KBM-7 (cell line): ENCODE measurements around the gene PDX1.

Experiments used
- DNase-seq: peaks from one replicate; pipeline ENCODE4 v3.0.0-alpha.2; 2015
- in situ Hi-C: fragments of 300-500 bp; cut with MboI; formaldehyde crosslinking; loops from 2 replicates; pipeline ENCODE4 v1.14.3; 2020; ENCODE audit warnings: low sequenced_read_pairs, low pct_unique_long_range_greater_than_20kb, mixed read lengths

PDX1 gene

DNA sequence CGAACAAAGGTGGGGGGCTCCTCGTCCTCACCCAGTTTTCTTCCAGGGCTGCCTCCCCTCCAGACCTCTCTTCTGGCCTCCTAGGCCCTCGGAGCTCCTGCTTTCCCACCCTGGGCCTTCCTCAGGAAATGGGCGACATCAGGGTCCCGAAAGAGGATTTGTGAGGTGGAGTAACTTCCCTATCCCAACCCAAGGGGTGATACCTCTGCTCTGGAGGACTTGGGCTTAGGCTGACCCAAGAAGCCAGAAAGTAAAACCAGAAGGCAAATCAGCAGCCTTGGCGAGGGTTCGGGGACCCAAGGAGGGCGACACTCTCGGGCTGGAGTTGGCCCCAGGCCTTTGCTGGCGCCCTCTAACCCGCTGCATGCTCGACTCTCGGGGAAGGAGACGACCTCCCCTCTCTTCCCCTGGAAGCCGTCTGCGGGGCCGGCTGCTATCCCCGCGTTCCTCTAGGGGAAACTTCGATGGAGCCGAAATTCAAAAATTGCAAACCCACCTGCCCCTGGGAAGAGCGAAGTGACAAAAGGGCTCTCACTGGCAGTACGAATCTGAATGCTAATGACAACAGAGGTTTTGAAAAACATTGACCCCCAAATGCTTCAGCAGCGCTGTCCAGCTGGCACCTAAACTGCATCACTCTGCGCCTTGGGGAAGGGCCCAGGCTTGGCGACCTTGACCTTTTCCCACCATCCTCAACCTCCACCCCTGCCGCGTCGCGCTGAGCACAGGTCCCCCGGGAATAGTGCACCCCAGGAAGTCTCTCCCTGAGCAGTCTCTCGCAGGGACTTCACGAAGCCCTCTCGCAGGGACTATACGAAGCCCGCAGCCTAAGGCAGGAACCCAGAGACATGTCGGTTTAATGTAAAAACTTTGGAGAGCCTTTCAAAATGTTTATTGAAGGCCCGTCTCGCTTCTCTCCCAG is 2.4 kb downstream of the PDX1 start:
- no peak for DNase-seq

DNA sequence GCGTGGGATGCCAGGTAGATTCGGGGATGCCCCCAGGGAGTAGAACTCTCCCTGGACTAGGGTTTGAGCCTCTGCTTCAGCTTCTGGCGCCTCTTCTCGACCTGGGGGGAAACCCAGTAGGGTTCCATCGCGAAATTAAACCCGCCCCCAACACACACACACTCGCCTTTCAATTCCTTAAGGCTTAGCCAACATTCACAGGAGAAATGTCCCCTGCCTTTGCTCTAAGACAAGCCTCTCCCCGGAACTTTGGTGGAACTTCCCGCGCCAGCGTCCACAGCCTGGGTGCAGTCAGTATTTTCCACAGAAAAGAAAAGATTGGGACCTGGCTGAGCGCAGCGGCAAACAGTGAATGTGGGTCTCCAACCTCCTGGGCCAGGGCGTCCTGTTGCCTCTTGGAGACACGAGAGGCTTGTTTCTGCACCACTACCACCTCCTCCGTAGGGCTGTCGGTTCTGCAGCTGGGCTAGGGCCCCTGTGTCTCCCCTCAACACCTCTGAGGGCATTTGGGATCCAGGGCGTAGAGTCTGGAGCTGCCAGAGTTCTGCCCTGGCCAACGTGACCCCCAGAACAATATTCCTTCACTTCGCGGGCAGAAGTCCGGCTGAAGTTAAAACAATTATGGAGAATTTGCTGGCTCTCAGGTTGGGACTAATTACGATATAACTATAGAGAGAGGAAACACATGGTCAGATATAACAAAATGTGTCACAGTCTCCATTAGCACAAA is 3.2 kb downstream of the PDX1 start:
- no peak for DNase-seq

More for the DNA sequence above, 2.4 kb downstream of the PDX1 start:
- in situ Hi-C loops: no loop called here

DNA sequence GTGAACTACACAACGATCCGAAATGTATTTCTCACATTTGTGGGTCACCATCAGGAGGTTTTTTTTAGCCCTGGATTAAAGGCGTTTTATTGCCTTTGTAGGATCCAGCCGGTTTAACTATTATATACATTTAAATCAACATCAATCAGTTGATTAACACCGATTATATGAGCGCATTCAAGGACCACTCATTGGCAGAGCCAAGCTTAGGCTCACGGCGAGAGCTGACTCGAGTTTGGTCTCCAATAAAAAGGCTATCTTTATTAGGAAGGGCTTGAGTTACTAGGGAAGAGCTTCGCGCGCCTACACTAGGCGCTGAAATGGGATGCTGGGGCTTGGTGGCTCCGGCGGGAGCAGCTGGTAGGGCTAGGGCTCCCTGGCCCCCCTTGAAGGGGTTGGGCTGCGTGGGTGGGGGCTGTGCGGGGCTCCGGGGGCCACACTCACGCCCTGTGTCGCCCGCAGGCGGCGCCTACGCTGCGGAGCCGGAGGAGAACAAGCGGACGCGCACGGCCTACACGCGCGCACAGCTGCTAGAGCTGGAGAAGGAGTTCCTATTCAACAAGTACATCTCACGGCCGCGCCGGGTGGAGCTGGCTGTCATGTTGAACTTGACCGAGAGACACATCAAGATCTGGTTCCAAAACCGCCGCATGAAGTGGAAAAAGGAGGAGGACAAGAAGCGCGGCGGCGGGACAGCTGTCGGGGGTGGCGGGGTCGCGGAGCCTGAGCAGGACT is 4.2 kb downstream of the PDX1 start:
- no peak for DNase-seq
- in situ Hi-C loops: no loop called here

More for the DNA sequence above, 3.2 kb downstream of the PDX1 start:
- in situ Hi-C loops: no loop called here

DNA sequence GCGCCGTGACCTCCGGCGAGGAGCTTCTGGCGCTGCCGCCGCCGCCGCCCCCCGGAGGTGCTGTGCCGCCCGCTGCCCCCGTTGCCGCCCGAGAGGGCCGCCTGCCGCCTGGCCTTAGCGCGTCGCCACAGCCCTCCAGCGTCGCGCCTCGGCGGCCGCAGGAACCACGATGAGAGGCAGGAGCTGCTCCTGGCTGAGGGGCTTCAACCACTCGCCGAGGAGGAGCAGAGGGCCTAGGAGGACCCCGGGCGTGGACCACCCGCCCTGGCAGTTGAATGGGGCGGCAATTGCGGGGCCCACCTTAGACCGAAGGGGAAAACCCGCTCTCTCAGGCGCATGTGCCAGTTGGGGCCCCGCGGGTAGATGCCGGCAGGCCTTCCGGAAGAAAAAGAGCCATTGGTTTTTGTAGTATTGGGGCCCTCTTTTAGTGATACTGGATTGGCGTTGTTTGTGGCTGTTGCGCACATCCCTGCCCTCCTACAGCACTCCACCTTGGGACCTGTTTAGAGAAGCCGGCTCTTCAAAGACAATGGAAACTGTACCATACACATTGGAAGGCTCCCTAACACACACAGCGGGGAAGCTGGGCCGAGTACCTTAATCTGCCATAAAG is 4.8 kb downstream of the PDX1 start:
- in situ Hi-C loops: no loop called here
- no peak for DNase-seq

DNA sequence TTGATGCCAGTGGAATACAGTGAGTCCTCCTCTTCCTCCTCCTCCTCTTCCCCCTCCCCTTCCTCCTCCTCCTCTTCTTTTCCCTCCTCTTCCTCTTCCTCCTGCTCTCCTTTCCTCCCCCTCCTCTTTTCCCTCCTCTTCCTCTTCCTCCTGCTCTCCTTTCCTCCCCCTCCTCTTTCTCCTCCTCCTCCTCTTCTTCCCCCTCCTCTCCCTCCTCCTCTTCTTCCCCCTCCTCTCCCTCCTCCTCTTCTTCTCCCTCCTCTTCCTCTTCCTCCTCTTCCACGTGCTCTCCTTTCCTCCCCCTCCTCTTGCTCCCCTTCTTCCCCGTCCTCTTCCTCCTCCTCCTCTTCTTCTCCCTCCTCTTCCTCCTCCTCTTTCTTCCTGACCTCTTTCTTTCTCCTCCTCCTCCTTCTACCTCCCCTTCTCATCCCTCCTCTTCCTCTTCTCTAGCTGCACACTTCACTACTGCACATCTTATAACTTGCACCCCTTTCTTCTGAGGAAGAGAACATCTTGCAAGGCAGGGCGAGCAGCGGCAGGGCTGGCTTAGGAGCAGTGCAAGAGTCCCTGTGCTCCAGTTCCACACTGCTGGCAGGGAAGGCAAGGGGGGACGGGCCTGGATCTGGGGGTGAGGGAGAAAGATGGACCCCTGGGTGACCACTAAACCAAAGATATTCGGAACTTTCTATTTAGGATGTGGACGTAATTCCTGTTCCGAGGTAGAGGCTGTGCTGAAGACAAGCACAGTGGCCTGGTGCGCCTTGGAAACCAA is 5.6 kb downstream of the PDX1 start:
- in situ Hi-C loops: no loop called here
- no peak for DNase-seq

DNA sequence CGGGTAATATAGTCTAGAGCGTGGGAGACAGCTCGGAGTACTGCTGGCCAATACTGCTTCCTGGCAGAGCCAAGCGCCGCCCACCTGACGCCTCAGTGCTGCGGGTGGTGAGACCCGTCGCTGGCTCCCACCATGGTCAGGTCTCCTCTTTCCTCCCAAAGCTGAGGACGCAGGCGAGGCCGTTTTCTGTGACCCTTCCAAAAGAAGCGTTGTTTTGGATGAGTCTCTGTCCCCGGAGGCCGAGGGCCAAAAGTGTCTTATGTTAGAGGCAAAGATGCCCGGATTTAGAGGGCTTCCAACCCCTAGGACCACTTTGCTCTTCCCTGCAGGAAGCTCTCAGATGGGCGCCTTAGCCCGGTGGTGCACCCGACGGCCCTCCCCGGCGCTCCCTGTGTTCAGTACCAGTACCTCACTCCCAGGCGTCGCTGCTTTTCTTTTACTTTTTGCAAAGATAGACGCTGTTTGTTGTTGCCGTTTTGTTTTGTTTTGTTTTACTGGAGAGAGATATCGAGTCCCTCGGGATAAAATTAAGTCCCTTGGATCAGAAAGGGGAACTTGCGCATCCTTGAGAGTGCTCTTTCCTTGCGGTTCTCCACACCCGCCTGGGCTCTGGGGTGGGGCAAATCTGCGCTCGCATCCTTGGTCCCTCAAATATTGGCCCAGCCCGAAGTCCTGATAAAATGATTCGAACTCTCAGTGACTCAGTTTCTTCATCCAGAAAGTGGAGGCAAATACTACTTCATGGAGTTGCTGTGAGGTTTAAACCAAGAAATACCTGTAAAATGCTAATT is 7.0 kb downstream of the PDX1 start:
- DNase-seq: no peak
- in situ Hi-C loops: no loop called here

DNA sequence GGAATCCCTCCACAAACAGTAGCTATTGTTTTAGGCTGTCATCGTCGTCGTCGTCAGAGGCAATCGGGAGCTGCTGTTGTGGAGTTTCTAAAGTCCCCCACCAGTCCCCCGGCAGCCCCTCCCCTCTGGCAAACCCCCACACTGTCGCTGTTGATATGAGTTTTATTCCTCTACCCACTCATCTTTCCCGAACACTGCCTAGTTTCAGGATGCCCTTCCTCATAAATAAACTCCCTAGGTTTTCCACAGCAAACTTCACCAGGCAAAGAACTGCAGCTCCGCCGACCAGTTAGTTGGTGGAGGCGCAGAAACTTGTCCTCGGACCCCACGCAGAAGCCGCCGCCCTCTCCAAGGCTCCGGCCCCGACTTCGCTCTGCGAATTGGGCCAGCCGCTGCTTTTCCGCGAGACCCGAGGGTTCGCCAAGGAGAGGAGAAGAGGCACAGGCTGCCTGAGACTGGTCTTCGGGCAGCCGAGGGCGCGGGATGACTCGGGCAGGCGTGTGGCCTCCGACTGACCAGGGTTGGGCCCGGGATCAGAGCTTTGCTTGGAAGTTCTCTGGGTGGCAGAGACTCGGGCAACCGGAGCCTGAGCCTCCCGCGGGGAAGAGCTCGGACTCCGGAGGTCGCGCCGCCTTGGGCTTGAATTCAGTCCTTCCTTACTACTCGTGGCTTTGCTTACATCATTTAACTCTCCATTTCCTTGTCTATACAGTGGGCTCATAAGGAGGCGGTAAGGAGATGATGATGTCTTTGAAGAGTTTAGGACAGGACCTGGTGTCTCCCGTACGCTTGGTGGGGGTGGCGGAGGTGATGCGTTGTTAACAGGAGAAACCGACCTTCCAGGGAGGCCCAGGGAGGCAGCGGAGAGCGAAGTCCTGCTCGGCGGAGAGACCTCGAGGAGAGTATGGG is 7.9 kb downstream of the PDX1 start:
- no peak for DNase-seq
- in situ Hi-C loops: no loop called here

DNA sequence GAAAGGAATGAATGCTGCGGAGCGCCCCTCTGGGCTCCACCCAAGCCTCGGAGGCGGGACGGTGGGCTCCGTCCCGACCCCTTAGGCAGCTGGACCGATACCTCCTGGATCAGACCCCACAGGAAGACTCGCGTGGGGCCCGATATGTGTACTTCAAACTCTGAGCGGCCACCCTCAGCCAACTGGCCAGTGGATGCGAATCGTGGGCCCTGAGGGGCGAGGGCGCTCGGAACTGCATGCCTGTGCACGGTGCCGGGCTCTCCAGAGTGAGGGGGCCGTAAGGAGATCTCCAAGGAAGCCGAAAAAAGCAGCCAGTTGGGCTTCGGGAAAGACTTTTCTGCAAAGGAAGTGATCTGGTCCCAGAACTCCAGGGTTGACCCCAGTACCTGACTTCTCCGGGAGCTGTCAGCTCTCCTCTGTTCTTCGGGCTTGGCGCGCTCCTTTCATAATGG is 8.6 kb downstream of the PDX1 start:
- no peak for DNase-seq

DNA sequence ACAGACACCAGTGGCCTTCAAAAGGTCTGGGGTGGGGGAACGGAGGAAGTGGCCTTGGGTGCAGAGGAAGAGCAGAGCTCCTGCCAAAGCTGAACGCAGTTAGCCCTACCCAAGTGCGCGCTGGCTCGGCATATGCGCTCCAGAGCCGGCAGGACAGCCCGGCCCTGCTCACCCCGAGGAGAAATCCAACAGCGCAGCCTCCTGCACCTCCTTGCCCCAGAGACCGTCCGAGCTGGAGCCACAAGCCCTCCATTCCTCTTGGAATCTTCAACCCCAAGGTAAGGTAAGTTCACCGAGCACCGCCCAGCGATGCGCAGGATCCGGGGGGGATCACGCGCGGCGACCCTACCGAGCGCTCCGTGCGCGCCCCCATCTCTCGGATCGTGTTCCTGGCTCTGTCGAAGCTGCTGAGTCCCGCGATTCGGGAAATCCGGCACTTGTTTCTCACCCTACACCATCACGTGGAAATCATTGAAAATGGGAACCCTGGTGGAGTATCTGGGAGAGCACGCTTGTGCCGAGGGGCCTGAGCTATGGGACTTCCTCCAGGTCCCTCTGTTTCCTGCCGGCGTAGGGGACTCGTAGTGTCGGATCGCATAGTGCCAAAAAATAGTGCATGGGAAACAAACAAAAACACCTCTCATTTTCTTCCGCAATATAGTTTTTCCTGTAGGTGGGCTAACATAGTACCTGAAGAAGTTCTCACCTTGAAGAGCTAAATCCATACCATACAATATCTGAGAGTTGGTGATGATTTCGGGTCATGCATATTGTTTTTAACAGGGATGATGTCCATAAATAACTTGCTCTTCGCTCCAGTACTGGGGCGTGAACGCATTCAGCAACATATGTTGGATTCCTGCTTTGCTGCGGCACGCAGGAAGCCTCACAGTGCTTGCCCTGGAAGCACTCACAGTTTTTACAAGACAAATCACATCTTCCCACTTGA is 9.3 kb downstream of the PDX1 start:
- in situ Hi-C loops: no loop called here
- no peak for DNase-seq

More for the DNA sequence above, 8.6 kb downstream of the PDX1 start:
- in situ Hi-C loops: no loop called here

DNA sequence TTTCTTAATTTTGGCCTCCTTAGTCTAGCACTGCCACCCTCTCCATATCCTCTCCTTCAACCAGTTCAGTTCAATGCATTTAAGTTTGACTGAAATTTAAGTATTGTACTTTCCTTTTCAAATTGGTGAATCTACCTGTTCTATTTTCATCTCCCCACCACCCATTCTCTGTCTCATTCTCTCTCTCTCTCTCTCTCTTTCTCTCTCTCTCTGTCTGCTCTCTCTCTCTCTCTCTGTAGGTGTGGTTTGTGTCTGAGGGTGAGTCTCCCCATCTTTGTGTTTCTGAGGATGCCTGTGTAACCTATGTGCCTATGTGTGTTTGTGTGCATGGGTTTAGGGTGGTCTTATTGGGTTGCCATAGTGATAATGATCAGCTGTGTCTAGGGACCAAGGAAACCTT is 10.1 kb downstream of the PDX1 start:
- in situ Hi-C loops: no loop called here
- DNase-seq: no peak

DNA sequence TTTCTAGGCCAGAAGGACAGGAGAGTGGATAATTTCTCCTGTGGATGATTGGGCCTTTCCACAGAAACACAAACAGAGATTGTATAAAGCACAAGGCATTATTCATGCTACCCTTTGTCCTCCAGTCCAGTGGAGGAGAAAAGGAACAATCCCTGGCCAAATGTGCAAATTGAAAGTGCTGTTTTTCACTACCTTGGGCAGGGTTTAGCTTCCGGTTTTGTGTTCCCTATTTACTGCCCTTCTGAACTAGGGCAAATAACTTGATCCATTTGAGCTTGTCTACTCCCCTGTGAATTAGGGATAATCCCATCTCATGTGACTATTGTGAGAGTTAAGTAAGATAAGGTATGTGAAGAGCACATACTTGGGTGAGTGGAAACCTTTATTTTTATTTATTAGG is 13.3 kb downstream of the PDX1 start:
- no peak for DNase-seq
- in situ Hi-C loops: no loop called here

DNA sequence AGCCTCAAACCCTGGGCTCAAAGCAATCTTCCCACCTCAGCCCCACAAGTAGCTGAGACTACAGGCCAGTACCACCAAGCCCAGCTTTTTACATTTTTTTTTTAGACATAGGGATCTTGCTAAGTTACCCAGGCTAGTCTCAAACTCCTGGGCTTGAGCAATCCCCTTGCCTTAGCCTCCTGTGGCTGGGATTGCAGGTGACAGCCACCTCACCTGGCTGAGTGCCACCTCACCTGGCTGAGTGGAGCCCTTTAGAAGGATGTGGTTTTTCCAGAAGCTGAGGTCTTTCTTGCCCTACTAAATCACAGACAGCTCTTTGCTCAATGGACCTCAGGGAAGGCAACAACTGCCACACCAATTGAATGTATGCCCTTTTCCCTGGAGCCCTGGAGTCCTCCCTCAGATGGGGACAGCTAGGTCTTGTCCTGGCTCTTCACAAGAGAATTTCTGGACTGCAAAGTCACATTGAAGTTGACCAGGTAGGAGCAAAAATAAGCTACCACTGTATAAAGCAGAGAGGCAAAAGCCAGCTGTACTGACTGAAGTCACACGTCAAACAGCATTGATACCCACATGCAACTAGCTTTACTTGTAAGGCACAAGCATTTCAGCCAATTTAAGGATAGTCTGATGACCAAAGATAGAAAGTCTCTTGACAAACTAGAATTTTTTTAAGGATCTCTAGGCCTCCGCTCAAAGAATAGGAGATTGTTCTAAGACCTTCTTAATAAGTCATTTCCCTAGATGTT is 14.0 kb downstream of the PDX1 start:
- in situ Hi-C loops: no loop called here
- peak; percentile 28 for DNase-seq

DNA sequence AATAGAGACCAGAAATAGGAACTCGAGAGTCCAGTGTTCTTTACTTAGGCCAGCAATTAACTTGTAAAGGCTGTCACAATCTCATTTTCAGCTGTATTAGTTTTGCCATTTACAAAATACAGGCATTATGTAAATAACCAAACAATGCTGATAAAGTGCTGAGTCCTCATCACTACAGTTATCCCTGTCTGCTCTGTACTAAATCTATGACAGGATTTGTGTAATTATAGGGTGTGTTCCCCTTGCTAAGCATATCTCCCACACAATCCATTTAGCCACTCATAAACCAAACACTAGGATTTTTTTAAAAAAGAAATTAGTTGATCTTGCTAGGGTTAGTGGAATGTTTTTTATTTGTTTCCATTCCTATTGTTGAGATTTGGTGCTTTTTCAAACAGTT is 23.2 kb downstream of the PDX1 start:
- no peak for DNase-seq
- in situ Hi-C loops: no loop called here

DNA sequence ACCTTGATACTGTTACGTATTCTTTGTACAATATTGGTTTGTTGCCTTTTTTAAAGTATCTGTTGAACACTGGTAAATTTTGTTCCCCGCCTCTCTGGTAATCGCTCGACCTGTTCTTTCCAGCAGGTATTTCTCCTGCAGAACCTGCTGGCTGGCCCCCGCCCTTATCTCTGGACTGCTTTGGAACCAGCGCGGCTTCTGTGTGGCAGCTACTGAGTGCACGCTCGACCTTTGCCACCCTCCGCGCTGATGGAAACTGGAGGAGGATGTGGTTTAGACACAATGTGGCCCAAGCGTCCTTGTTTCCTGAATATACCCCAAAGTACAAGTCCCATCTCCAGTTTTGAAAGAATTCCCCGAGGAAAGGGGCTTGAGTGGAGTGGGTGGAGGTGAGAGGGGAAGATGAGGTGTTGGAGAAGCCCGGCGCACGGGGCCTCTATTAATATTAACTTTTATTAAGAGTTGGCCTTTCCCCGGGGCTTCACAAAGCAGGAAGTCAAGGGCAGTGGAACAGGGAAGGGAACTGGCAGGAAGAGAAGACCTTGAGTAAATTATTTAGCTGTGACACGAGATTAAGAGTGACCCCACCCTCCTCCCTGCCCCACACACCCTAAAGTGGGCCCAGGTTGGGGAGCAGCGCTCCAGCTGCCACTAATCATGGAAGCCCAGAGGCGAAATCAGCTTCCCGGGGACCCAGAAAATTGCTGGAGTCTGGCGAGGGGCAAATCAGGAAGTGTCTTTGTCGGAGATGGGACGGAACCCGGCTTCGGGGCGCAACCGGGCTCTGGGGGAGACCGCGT is 33.3 kb downstream of the PDX1 start:
- DNase-seq: peak; percentile 65
- in situ Hi-C loops: no loop called here
